GM19455 (cell line): Measurements from ENCODE around the gene NEURL2.
"Not testable (repeated sequence)": the region's sequence is repeated elsewhere in the genome, so short reads cannot be mapped to it uniquely, and the experiment has no call there.

Experiments used
- ATAC-seq: cut with Tn5 transposase; IDR thresholded peaks from one replicate; pipeline ENCODE4 v1.9.1; 2021; ENCODE audit not compliant: unreplicated experiment

The NEURL2 gene

GRCh38 chr20:45890985-45891983 is at the start of gene NEURL2, which contains the start of gene CTSA:
Gene NEURL2, minus strand, starts transcription at chr20:45891208. Its CDS starts 217 bp downstream, at chr20:45890991.
Gene CTSA, plus strand, starts transcription at chr20:45891335. Its CDS starts 234 bp downstream, at chr20:45891569.
- peak; percentile 78 for ATAC-seq

GRCh38 chr20:45940469-45940868 is 49.5 kb upstream of the NEURL2 start:
- ATAC-seq = no peak

- no peak for ATAC-seq
Observed at GRCh38 chr20:45940053-45940452, 49.0 kb upstream of the NEURL2 start.

- no peak for ATAC-seq
Observed at GRCh38 chr20:45938727-45939438, 47.9 kb upstream of the NEURL2 start.

- ATAC-seq = no peak
Observed at GRCh38 chr20:45937765-45938164, 46.8 kb upstream of the NEURL2 start.

GRCh38 chr20:45935416-45936046 is 44.5 kb upstream of the NEURL2 start:
- ATAC-seq = peak; percentile 12

- peak; percentile 68 for ATAC-seq
Observed at GRCh38 chr20:45934586-45935415, 43.8 kb upstream of the NEURL2 start, which contains the start of gene PCIF1. Gene PCIF1, plus strand, starts transcription at chr20:45934683. Its CDS starts 4,317 bp downstream, at chr20:45939000.

- peak; percentile 14 for ATAC-seq
Observed at GRCh38 chr20:45934046-45934585, 43.1 kb upstream of the NEURL2 start.

GRCh38 chr20:45933266-45934045 is 42.4 kb upstream of the NEURL2 start:
- ATAC-seq = no peak

GRCh38 chr20:45931680-45932079 is 40.7 kb upstream of the NEURL2 start:
- ATAC-seq = not testable (repeated sequence)

DNA sequence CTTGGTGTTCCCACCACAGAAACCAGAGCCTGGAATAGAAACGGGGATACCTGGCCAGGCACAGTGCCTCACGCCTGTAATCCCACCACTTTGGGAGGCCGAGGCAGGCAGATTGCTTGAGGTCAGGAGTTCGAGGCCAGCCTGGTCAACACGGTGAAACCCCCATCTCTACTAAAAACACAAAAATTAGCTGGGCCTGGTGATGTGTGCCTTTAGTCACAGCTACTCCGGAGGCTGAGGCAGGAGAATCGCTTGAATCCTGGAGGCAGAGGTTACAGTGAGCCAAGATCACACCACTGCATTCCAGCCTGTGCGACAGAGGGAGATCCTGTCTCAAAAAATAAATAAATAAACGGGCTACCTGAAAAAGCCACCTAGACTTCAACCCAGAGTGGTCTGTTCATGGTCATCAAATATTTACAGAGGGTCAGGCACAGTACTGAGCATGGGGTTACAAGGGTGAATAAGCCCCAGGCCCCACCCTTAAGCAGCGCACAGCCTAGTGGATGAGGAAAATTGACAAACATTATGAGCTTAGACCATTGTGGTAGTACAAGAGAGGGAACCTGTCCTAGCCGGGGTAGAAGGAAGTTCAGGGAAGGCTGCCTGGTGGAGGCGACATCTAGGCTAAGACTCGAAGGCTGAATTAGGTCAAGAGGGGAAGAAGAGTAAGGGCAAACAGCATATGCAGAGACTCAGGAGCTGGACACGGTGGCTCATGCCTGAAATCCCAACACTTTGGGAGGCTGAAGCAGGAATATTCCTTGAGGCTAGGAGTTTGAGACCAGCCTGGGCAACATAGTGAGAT is 36.3 kb upstream of the NEURL2 start:
- no peak for ATAC-seq

DNA sequence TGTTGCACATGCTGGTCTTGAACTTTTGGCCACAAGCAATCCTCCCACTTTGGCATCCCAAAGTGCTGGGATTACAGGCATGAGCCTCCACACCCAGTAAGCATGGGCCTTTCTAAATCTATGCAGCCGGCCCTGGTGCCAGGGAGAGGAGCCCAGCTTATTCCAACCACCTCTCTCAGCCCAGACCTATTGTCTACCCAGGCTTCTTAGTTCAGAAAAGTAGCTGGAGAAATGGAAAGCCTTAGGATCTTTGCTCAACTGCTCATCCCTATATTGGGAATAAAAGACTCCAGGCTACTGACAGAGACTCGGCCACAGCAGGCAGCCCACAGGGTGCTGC is 35.7 kb upstream of the NEURL2 start:
- ATAC-seq = no peak

GRCh38 chr20:45925821-45926506 is 35.0 kb upstream of the NEURL2 start:
- ATAC-seq = no peak

- ATAC-seq = no peak
Observed at GRCh38 chr20:45924391-45925261, 33.6 kb upstream of the NEURL2 start.

DNA sequence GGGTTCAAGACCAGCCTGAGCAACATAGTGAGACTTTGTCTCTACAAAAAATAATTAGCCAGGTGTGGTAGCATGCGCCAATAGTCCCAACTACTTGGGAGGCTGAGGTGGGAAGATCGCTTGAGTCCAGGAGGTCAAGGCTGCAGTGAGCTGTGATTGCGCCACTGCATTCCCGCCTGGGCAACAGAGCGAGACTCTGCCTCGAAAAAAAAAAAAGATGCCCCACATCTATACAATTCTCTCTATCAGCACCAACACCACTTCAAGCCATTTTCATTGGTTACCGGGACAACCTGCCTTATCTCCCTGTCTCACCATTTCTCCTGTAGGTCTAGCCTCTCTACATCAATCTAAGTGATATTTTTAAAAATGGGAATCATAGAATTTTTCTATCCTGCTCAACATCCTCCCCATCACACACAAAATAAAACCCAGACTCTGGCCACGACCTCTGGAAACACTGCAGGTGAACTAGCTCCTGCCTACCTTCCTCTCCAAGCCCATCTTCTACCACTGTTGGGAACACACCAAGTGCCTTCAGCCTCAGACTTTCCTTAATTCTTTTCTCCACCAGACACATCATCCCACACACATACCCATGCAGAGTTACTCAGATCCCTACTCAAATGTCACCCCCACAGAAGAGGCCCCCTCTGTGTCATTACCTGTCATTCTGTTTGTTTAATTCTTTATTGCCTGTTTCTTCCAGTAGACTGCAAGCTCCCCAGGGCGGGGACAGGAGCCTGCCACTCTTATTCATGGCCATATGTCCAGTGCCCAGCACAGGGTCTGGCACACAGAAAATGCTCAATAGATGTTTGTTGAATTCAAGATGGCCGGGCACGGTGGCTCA is 30.6 kb upstream of the NEURL2 start:
- ATAC-seq = no peak
